HepG2 (cell line): Measurements from ENCODE around the gene WSB2.

Experiments
- CENPT ChIP-seq: sonication (generic); formaldehyde crosslinking; IDR thresholded peaks from 2 replicates; pipeline ENCODE4 v1.8.0; 2022; ENCODE audit warnings: low read depth, mild to moderate bottlenecking, moderate library complexity, missing genetic modification reagents
- CTCF ChIP-seq: sonication (generic); formaldehyde crosslinking; IDR thresholded peaks from 2 replicates; pipeline ENCODE4 v1.5.0; 2020; ENCODE audit warnings: mild to moderate bottlenecking, missing genetic modification reagents, moderate library complexity
- EP300 ChIP-seq, 3 experiments: sonication (generic) in 1 of 3; formaldehyde crosslinking in 1 of 3; IDR thresholded peaks; 2 replicates each; pipeline versions ENCODE4 v1.5.1 to v1.6.1; 2011 to 2020; ENCODE audit warnings: low read depth in 2 of 3, low read length in 2 of 3, borderline replicate concordance in 1 of 3, improper control_type of control experiment in 1 of 3, mild to moderate bottlenecking in 1 of 3, missing genetic modification reagents in 1 of 3, moderate library complexity in 1 of 3
- FLYWCH1 ChIP-seq: sonication (generic); formaldehyde crosslinking; IDR thresholded peaks from 2 replicates; pipeline ENCODE4 v1.8.1; 2023; ENCODE audit warnings: mild to moderate bottlenecking, missing genetic modification reagents
- FOXO4 ChIP-seq: sonication (generic); formaldehyde crosslinking; conservative IDR thresholded peaks from 2 replicates; pipeline ENCODE4 v1.8.1; 2023; ENCODE audit warnings: missing genetic modification reagents
- GABPA ChIP-seq, 2 experiments: IDR thresholded peaks; 2 replicates each; pipeline ENCODE4 v1.6.1; 2011 to 2016; ENCODE audit warnings: low read depth in 2 of 2, low read length in 1 of 2, missing biosample characterization in 1 of 2, missing genetic modification characterization in 1 of 2
- KDM4B ChIP-seq: sonication (generic); formaldehyde crosslinking; IDR thresholded peaks from 2 replicates; pipeline ENCODE4 v1.4.0; 2020; ENCODE audit warnings: missing genetic modification reagents
- MXI1 ChIP-seq: IDR thresholded peaks from 3 replicates; pipeline ENCODE4 v1.6.1; 2012; ENCODE audit warnings: low read depth, low read length, inconsistent platforms, borderline replicate concordance
- NR3C1 ChIP-seq: sonication (generic); formaldehyde crosslinking; IDR thresholded peaks from 2 replicates; pipeline ENCODE4 v1.4.0; 2020; ENCODE audit warnings: missing genetic modification reagents
- POLR2A ChIP-seq, 2 experiments: IDR thresholded peaks; 2 replicates each; pipeline ENCODE4 v1.6.1; 2011; ENCODE audit warnings: low read depth in 2 of 2, low read length in 2 of 2, mild to moderate bottlenecking in 1 of 2, moderate library complexity in 1 of 2; ENCODE audit not compliant: insufficient read depth in 1 of 2
- SKIL ChIP-seq: sonication (generic); formaldehyde crosslinking; IDR thresholded peaks from 2 replicates; pipeline ENCODE4 v1.8.0; 2022; ENCODE audit warnings: missing genetic modification reagents, mild to moderate bottlenecking, moderate library complexity, borderline replicate concordance
- ZNF790 ChIP-seq: sonication (generic); formaldehyde crosslinking; IDR thresholded peaks from 2 replicates; pipeline ENCODE4 v1.8.0; 2022; ENCODE audit warnings: missing genetic modification reagents, mild to moderate bottlenecking, borderline replicate concordance
- ZNF850 ChIP-seq: sonication (generic); formaldehyde crosslinking; conservative IDR thresholded peaks from 2 replicates; pipeline ENCODE4 v1.9.0; 2021; ENCODE audit warnings: mild to moderate bottlenecking, missing genetic modification reagents

- TF ChIP-seq MXI1 (no peak), ZNF850 (CRISPR knock-in tag) (no peak), CENPT (no peak), KDM4B (CRISPR knock-in tag) (no peak), CTCF (CRISPR knock-in tag) (no peak), SKIL (CRISPR knock-in tag) (no peak), ZNF790 (CRISPR knock-in tag) (no peak), FOXO4 (CRISPR knock-in tag) (no peak), GABPA (IDR thresholded peaks at IDR 0.05; ENCODE audit: low read depth, low read length) (no peak), GABPA (CRISPR knock-in tag; IDR thresholded peaks at IDR 0.05; ENCODE audit: low read depth) (no peak), EP300 (IDR thresholded peaks at IDR 0.05; ENCODE audit: low read depth in 2 of 2, low read length in 2 of 2) (no peak), EP300 (CRISPR knock-in tag; IDR thresholded peaks at IDR 0.05; ENCODE audit: borderline replicate concordance) (no peak), POLR2A (IDR thresholded peaks at IDR 0.05; ENCODE audit: insufficient read depth in 1 of 2, low read depth in 2 of 2, low read length in 2 of 2) (no peak), FLYWCH1 (CRISPR knock-in tag) (no peak), NR3C1 (no peak)
Observed at GRCh38 chr12:118068445-118068844, 7.5 kb upstream of the WSB2 start.
